ENCODE results near the gene NPHP4. TPM values are rescaled to one million over a fixed set of nuclear protein-coding genes. Genes with fewer than 3 reads are reported as not detected.

The NPHP4 gene
- total RNA-seq, 1 experiment from 2014 or later, result 20.0 TPM

- TF ChIP-seq SIN3A (IDR thresholded peaks at IDR 0.05; ENCODE audit: low read depth) (no peak), FOSL1 (IDR thresholded peaks at IDR 0.05; ENCODE audit: low read depth) (no peak), ELF1 (IDR thresholded peaks at IDR 0.05; ENCODE audit: borderline replicate concordance, low read depth) (no peak), POLR2AphosphoS5 (IDR thresholded peaks at IDR 0.05; ENCODE audit: low read depth, low read length) (no peak), EZH2 (IDR thresholded peaks at IDR 0.05) (no peak), ZFX (IDR thresholded peaks at IDR 0.05) (no peak)
- TF ChIP-seq, protein P1, sequence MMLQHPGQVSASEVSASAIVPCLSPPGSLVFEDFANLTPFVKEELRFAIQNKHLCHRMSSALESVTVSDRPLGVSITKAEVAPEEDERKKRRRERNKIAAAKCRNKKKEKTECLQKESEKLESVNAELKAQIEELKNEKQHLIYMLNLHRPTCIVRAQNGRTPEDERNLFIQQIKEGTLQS (IDR thresholded peaks at IDR 0.05), result no peak
These were observed 24.0 kb downstream of the NPHP4 start (continued) for GRCh38 chr1:5968161-5968736.

DNA sequence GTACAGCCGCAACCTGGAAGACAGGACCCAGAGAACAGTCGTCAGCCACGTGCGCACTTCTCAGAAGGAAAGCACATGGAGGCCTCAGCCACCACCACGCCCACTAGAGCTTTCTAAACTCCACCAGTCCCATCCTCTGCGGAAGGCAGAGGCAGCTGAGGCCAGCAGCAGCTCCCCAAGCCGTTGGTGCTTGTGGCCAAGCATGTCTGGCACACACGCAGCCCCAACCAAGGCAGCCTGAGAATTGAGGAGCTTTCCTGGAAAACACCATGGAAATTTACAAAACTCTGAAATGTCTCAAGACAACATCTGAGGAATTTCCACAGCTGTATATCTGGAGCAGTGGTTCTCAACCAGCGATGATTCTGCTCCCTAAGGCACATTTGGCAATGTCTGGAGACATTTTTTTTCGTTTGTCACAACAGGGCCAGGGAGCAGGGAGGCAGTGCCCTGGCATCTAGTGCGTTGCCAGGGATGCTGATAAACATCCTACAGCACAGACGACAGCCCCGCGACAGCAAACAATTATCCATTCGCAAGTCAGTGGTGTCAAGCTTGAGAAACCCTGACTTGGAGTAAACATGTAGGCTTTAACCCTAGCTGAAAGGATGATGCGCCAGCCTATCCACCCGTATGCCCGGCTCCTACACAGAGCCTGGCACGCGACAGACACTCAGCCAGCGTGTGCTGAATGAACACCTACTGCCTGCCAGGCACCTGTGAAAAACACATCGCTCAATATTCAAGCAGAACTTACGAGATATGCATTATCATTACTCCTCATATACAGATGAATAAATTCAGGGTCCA lies 24.7 kb downstream of the NPHP4 start:
- Histone ChIP-seq H3K9me3 (ENCODE audit: control insufficient read depth in 1 of 2, insufficient read depth in 1 of 2, low read depth in 1 of 2, low read length in 2 of 2) (no peaks in the 10 kb centered on the region), H3K36me3 (ENCODE audit: control insufficient read depth in 1 of 2, insufficient read depth in 2 of 2, low read length in 2 of 2) (peaks cover 0 to 13% of the 10 kb centered on the region in 2 experiments; a peak in 2 of 4 replicates), H3K4me2 (ENCODE audit: low read length) (no peak overlapping the region), H4K20me1 (ENCODE audit: insufficient read depth) (no peaks in the 10 kb centered on the region), H3K27ac (ENCODE audit: low read depth, low read length) (no peak overlapping the region), H3K4me3 (replicated peaks in 1 of 2; ENCODE audit: low read depth in 1 of 2, low read length in 2 of 2) (no peak overlapping the region), H3K4me1 (ENCODE audit: control insufficient read depth in 1 of 2, insufficient read depth in 2 of 2, low read length in 2 of 2) (no peaks in the 10 kb centered on the region), H3K27me3 (ENCODE audit: insufficient read depth, low read length) (no peaks in the 10 kb centered on the region), H2AFZ (ENCODE audit: low read depth, low read length, poor library complexity, severe bottlenecking) (no peak overlapping the region), H3K79me2 (ENCODE audit: insufficient read depth, low read length) (no peaks in the 10 kb centered on the region), H3K9me2 (ENCODE audit: insufficient read depth) (no peaks in the 10 kb centered on the region), H3K9ac (ENCODE audit: low read length) (no peak overlapping the region)
- DNase-seq (ENCODE audit: low read depth, low spot score) (no peak), ATAC-seq (no peak)
- ChIA-PET RAD21 (ENCODE audit: low non-redundant PET in 1 of 2, low total read pairs in 2 of 2, uncharacterized antibody in 2 of 2, unreplicated experiment in 2 of 2) (no interaction called here), POLR2A (no interaction called here), CTCF (no interaction called here)
- intact Hi-C loops (cut with micrococcal nuclease), result no loop called here
- BruUV-seq (replicated peaks), result no TSS peak
- TF ChIP-seq SRF (IDR thresholded peaks at IDR 0.05; ENCODE audit: low read depth), result no peak
- no peak for TF ChIP-seq EZH2 (IDR thresholded peaks at IDR 0.05)
- no peak for TF ChIP-seq CBX3 (IDR thresholded peaks at IDR 0.05; ENCODE audit: low read depth)
- no peak for TF ChIP-seq EZH2phosphoT487 (IDR thresholded peaks at IDR 0.05; ENCODE audit: borderline replicate concordance)
- TF ChIP-seq ZNF274 (IDR thresholded peaks at IDR 0.05; ENCODE audit: low read depth, low read length), result no peak
- TF ChIP-seq YY1 (IDR thresholded peaks at IDR 0.05; ENCODE audit: extremely low read depth, insufficient replicate concordance, low read depth, low read length), result no peak
- no peak for TF ChIP-seq CEBPB (IDR thresholded peaks at IDR 0.05; ENCODE audit: low read depth)
- TF ChIP-seq SIN3A (IDR thresholded peaks at IDR 0.05; ENCODE audit: low read depth), result no peak
- no peak for TF ChIP-seq POLR2A (IDR thresholded peaks at IDR 0.05; ENCODE audit: borderline replicate concordance, extremely low read depth, insufficient read depth, insufficient read length)
- TF ChIP-seq REST (IDR thresholded peaks at IDR 0.05; ENCODE audit: low read depth), result no peak
- TF ChIP-seq JUND (IDR thresholded peaks at IDR 0.05), result no peak
- TF ChIP-seq, protein P2, sequence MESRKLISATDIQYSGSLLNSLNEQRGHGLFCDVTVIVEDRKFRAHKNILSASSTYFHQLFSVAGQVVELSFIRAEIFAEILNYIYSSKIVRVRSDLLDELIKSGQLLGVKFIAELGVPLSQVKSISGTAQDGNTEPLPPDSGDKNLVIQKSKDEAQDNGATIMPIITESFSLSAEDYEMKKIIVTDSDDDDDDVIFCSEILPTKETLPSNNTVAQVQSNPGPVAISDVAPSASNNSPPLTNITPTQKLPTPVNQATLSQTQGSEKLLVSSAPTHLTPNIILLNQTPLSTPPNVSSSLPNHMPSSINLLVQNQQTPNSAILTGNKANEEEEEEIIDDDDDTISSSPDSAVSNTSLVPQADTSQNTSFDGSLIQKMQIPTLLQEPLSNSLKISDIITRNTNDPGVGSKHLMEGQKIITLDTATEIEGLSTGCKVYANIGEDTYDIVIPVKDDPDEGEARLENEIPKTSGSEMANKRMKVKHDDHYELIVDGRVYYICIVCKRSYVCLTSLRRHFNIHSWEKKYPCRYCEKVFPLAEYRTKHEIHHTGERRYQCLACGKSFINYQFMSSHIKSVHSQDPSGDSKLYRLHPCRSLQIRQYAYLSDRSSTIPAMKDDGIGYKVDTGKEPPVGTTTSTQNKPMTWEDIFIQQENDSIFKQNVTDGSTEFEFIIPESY (IDR thresholded peaks at IDR 0.05; ENCODE audit: extremely low read depth, insufficient replicate concordance, low read length), result no peak
